Measurements from ENCODE around the gene COL27A1.

- no peak for TF ChIP-seq CTCF (IDR thresholded peaks at IDR 0.05)
- no peak for TF ChIP-seq EP300 (IDR thresholded peaks at IDR 0.05)
These were observed 123.0 kb downstream of the COL27A1 start for GRCh38 chr9:114278356-114278755.
